Stomach (tissue), 4 donors: ENCODE measurements around the gene PSME1.

Source experiments
- CTCF ChIP-seq, 7 experiments: fragments of 450-650 bp in 4 of 7; fragments of 200-600 bp in 3 of 7; sonication (generic) in 3 of 7; IDR thresholded peaks; one replicate each; pipeline ENCODE4 v1.5.1; 2016 to 2019; ENCODE audit warnings: antibody characterized with exemption in 7 of 7, control low read depth in 2 of 7, mild to moderate bottlenecking in 1 of 7
- EP300 ChIP-seq: sonication (generic); formaldehyde crosslinking; IDR thresholded peaks from one replicate; pipeline ENCODE4 v1.6.1; 2017; ENCODE audit warnings: antibody characterized with exemption
- POLR2A ChIP-seq, 4 donors: fragments of 450-650 bp; IDR thresholded peaks; one replicate each; pipeline ENCODE4 v1.6.1; 2016; ENCODE audit warnings: antibody characterized with exemption in 4 of 4, control low read depth in 2 of 4, mild to moderate bottlenecking in 1 of 4, moderate library complexity in 1 of 4

GRCh38 chr14:24137529-24138395 lies 1.8 kb downstream of the PSME1 start:
- TF ChIP-seq CTCF (IDR thresholded peaks at IDR 0.05) (no peak), POLR2A (IDR thresholded peaks at IDR 0.05) (no peak), EP300 (no peak)
